Fibroblast of lung (primary cell): ENCODE data around the gene WDR26.

Source experiments
- CTCF ChIP-seq, 2 donors: IDR thresholded peaks in 1 of 2; conservative IDR thresholded peaks in 1 of 2; 1 replicate in 1 of 2; 2 replicates in 1 of 2; pipeline ENCODE4 v1.5.1; 2011 to 2012; ENCODE audit warnings: low read length in 2 of 2, control low read depth in 1 of 2, inconsistent platforms in 1 of 2, low read depth in 1 of 2, mild to moderate bottlenecking in 1 of 2
- EZH2 ChIP-seq: IDR thresholded peaks from 2 replicates; pipeline ENCODE4 v1.5.1; 2012; ENCODE audit warnings: low read length, control low read depth, mild to moderate bottlenecking; ENCODE audit errors: missing control alignments

GRCh38 chr1:224377676-224378006, 57.0 kb downstream of the WDR26 start:
- TF ChIP-seq CTCF (conservative IDR thresholded peaks at IDR 0.05 in 1 of 2, IDR thresholded peaks at IDR 0.05 in 1 of 2; ENCODE audit: low read depth in 1 of 2, low read length in 2 of 2) (no peak), EZH2 (no peak)
